NCI-H2196 treated with DMSO at 0.1 percent for 48 hours (cell line): ENCODE data around the gene PPP6R2.

ENCODE experiments used
- DNase-seq: peaks from one replicate; lab custom pipeline; 2025; ENCODE audit not compliant: unreplicated experiment; lab: John Stamatoyannopoulos, UW

The PPP6R2 gene

DNA sequence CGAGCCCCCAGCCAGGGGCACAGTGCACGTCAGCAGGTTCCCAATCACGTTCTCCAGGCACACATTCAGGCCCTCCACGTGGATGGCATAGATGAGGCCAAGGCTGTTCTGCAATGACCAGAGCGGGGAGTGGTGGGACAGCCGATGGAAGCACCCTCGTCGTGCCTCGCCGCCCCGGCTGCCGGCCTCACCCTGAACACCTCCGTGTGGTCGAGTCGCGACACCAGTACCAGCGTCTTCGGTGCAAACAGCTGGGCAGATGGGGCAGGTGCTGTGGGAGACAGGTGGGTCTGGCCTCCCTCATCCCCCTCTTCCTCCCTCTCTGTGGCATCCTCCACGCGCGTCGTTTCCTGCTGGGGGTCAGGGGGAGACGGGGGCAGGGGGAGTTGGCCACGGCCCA is 124.2 kb downstream of the PPP6R2 start:
- DNase-seq, result no peak

DNA sequence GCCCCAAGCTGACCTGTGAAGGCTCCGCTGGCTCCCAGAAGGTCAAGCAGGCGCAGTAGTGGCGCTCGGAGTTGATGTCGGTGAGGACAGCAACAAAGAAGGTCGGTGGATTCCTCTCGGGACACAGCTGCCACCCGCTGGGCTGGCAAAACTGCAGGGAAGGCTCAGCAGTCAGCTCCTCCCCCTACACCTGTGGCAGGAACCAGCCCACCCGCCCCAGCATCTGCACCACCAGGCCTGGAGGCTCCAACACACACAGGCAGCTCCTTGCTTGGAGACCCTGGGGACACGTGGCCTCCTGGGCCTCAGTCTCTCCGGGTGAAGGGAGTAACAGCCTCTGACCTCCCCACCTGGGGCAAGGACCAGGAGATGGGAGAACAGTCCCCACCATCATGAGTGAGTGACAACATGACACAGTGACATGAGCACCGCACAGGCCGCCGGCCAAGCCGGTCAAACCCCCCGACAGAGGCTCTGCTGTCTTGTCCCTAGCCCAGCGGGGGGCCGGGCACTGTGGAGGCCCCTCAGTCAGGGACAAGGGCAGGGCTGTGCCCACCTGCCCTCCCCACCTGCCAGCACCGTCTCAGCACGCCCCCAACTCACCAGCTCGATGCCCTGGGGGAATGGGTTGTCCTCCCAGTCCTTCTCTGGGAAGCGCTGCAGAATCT is 124.8 kb downstream of the PPP6R2 start:
- DNase-seq, result no peak

DNA sequence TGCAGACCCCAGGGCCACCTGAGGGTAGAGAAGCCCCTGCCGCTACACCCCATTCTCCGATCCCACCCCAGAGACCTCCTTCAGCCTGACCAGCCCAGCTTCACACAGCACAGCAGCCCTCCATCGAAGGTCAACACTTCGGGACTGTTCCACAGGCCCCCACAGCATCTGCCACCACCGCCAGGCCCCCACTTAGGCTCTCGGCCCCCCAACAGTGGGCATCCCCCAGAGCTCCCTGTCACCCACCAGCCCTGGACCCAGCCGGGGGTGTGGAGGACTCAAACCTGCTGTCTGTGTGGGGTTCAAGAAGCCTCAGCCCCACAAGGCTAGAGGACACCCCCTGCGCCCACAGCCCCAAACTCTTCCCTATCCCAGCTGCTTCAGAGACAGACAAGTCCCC is 125.5 kb downstream of the PPP6R2 start:
- DNase-seq, result no peak

DNA sequence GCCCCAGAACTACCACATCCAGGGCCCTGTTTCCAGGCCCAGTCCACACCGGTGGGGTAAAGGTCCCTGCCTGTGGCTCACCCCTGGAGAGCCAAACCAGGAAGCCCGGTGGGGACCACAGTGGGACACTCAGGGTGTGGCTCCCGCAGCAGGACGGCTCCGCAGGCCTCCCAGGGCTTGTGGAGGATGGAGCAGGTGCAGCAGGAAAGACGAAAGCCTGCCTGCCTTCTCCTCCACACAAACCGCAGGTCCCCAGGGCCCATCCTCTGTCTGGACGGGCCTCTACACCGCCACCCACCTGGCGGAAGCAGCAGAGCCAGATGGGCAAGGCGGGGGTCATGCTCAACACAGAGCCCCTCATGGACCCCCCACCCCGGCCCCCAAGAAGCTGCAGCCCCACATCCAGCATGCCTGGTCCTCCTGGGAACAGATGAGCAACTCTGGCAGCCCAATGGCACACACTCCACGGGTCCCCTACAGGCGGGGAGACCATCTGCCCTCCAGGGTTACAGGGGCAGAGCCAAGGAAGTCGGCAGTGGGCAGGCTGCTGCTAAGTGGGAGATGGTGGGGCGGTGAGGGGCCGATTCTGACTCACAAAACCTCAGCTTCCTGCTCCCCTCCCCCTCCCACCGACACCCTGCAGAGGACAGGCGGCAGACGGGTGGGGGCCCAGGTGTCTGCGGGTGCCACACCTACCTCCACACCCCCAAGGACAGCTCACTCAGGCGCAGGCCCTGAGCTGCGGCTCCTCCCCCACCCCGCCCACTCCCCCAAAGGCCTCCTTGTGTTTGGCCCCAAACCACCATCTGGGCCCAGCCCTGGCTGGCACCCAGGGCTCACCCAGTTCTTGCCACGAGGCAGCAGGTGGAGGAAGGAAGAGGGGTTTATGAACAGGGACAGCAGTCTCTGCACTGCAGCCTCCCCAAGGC is 126.5 kb downstream of the PPP6R2 start:
- peak; percentile 40 for DNase-seq

DNA sequence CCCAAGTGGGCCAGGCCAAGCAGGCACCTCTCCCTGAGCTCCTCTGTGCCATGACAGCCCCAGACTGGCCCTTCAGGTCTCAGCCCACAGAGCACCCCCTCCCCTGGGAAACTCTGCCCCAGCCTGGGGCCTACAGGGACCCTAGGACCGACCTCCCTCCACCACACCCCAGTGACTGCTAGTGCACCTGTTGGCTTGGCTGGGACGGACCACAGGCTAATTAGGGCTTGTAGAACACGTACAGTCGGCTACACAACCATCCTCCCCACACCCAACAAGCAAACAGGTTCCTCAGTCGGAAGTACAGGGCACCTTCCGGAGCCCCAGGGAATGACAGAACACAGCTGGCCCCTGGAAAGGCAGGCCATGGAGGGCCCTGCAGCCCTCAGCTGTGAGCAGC is 127.4 kb downstream of the PPP6R2 start:
- DNase-seq, result no peak

DNA sequence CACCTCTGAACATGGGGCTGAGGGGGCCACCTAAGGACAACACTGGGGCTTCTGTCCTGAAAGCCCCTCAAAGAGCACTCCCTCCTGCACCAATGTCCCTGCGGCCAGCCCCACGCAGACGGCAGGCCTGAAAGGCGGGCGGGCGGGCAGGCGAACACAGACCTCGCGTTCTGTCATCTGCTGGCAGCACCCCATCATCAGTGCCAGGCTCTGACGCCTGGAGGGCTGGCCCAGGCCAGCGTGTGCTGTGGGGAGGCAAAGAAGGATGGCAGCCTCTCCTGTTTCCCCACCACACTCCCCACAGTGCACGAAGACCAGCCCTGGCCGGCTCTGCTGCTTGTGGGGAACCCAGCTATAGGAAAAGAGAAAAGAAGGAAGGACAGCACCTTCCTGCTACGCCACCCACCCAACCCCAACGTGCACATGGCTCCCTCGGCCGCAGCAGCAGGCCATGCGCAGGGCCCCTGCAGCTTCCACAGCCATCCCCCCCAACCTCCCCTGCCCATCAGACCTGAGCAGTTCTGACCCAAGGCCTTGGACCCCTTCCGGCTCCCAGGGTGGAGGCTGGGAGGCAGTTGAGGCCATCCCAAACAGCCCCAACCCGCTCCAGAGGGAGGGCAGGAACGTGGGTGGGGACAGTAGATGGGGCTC is 128.2 kb downstream of the PPP6R2 start:
- DNase-seq, result no peak

DNA sequence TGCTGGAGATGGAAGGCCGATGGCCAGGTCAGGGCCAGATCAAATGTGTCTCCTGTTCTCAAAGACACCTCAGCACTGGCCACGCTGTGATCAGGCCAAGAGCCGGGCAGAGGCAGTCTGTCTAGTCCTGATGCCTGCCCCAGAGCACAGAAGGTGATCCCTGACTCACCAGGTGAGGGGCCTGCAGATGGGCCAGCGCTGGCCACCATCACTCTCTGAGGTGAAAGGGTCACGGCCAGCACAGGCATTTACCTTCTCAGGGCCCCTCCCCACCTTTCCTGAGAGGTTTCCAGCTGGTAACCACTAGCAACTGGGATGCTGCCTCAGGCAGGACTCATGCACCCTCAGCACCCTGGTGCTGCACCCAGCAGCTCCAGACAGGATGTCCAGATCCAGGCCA is 128.8 kb downstream of the PPP6R2 start:
- DNase-seq, result no peak

DNA sequence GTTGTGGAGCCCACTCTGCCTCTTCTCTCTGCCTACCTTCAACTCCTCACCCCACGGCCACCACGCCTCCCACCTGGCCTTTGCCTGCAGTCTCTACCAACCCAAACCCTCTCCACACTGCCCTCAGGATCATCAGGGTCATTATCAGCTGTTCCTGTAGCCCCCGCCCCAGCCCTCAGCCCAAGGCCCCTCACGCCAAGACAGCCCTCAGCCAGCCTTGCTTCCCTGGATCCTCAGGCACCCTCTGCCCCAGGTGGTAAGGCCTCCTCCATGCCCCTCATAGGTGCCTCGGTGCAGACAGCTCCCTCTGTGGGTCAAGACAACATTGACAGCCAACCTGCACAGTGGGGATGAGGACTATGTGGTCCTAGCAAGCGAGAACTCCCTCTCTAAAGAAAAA is 130.0 kb downstream of the PPP6R2 start:
- DNase-seq, result no peak

DNA sequence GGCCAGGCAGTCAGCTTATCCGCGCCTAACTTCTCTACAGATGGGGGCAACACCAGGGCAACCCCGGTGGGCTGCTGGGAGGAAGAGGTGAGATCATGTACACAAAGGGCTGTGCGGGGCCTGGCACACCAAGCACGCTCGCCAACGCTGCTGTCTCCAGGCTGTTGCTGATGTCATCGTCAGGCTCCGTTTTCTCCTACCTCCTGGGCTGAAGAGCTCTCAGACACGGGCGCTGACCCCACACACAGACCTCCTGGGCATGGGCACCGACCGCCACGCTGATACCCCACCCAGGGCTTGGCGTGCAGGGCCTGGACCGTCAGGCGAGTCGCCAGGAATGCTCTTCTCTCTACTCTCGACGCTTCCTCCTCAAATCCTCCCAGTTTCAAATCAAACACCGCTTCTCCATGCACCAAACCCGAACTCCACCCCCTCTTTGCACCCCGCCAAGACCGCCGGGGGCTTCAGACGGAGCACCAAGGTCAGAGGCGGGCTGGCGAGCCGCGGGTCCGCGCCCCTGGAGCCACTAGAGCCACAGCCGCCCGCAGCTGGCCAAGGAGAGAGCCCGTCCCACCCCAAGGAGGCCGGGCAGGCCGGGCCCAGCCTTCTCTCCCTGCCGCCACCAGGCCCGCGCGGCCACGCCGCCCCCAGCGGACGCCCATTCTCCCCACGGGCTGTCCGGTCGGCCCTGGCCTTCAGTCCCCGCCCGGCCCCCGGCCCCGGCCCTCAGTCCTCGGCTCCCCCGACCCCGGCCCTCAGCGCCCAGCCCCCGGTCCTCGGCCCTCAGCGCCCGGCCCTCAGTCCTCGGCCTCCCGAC is 130.9 kb downstream of the PPP6R2 start:
- no peak for DNase-seq

DNA sequence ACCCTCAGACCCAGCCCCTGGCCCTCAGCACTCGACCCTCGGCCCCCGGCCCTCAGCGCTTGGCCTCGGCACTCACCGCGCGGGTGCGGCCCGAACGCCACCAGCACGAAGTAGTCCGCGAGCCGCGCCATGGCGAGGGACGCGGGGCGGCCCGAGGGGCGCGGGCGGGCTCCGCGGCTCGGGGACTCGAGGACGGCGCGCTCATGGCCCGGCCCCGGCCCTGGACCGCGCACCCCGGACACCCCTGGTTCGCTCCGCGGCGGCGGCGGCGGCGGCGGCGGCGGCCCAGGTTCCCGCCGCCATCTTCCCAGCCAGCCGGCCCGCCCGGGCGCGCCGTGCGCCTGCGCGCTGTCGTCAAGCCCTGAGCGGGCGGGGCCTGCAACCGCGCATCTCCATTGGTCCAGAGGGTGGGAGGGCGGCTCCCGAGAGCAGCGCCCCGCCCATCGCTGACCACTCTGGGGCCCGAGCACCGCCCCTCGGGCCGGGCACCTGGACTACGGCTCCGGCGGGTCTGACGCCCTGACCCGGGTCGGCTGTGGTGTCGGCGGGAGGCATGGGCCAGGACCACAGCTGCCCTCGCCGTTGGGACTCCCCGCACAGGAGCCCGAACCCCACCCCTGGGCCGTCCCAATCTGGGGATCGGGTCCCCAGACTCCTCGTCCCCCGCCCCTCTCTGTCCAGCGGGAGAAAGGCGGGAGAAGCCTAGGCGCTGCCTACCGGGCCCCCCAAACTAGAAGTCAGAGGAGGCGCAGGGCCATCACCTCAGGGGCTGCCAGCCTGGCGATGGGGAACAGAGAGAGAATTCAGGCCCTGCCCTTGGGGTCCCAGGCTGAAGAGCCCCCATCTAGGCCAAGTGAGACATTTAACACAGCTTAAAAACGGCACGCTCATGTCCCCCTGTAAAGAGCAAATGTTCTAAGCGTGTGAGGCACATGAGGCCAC is 131.9 kb downstream of the PPP6R2 start, which contains the start of gene SBF1:
Gene SBF1, minus strand, starts transcription at position 326 of the 942 bp plus-strand sequence. Its CDS starts 195 bp downstream, at position 131.
- DNase-seq, result peak; percentile 66

DNA sequence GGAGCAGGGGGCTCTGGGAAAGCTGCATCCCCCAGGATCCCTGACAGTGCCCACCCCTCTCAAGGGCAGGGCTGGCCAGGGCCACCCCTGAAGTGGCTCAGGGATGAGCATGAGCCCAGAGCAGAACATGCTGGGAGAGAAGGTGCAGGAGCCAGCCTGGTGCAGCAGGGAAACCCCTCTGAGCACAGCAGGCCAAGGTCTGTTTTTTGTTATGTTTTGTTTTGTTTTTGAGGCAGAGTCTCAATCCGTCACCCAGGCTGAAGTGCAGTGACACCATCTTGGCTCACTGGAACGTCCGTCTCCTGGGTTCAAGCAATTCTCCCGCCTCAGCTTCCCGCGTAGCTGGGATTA is 132.5 kb downstream of the PPP6R2 start:
- DNase-seq, result no peak

DNA sequence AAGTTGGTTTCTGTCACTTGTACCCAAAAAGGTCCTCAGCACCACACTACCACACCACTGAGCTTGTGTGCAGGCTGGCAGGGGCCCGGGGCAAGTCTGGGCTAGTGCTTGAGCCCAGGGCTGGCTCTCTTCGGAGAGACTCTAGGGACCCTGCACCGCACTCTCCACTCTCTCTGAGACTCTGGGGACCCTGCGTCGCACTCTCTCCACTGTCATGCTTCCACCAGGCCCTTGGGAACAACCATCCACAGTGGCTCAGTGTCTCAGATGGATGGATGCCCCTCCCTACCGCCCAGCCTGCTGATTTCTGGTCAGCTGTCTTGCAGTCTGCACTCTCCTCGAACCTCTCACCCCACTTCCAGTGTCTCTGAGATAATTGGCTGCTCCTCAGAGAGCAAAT is 133.7 kb downstream of the PPP6R2 start:
- DNase-seq, result no peak

- DNase-seq, result no peak
These were observed 134.8 kb downstream of the PPP6R2 start for GRCh38 chr22:50477923-50478322.

GRCh38 chr22:50479721-50480120 is 136.6 kb downstream of the PPP6R2 start:
- DNase-seq, result no peak

GRCh38 chr22:50481045-50481439 is 137.9 kb downstream of the PPP6R2 start:
- DNase-seq, result no peak

DNA sequence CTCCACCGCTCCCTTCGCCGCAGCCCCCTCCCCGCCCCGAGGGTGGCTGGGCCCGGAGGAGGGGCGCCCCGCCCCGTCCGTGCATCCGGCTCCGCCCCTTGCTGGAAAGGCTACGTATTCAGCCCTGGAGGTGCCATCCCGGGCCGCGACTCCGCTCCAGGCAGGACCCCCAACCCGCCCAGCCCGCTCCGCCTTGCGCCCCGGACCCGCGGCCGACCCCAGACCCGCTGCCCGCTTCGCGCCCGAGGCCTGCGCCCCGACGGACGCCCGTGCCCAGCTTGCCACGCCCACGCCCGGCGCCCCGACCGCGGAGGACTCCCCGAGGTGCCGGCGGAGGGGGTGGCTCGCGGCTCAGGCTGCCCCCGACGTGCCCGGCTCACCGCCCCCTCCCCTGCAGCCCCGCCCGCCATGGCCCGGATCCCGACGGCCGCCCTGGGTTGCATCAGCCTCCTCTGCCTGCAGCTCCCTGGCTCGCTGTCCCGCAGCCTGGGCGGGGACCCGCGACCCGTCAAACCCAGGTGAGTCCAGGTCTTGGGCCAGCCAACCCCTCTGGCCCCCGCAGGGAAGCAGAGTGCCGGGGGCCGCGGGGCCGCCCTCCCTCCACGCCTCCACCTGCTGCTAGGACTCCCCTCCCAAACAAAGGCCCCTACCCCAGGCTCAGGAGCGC is 138.4 kb downstream of the PPP6R2 start, which contains the start of gene ADM2:
Gene ADM2, plus strand, starts transcription at position 104 of the 667 bp plus-strand sequence. Its CDS starts 305 bp downstream, at position 409.
- no peak for DNase-seq

DNA sequence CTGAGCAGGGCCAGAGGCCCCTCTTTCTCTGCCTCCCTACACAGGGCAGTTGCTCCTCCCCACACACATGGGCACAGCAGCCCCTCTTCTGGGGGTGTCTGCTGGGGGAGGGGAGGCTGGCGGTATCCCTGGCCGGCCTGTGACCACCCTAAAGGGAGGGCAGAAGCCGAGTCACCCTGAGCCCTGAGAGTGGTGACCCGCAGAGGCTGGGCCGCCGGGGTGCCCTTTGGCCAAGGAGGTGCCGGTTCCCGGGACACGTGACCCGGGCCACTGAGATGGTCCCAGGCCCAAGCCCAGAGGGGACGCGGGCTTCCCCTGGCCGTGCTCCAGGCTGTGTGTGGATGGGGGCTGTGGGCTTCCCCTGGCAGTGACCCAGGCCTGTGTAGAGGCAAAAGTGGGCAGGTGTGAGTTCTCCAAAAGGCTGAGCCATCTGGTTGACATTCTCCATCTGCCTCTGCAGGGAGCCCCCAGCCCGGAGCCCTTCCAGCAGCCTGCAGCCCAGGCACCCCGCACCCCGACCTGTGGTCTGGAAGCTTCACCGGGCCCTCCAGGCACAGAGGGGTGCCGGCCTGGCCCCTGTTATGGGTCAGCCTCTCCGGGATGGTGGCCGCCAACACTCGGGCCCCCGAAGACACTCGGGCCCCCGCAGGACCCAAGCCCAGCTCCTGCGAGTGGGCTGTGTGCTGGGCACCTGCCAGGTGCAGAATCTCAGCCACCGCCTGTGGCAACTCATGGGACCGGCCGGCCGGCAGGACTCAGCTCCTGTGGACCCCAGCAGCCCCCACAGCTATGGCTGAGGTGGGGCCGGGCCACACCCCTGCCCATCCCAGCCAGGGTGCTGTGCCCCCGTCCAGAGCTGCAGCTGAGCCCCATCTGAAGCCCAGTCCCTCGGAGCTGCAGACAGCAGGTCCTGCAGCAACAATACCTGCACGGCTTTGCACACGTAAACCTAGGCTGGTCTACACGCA is 139.3 kb downstream of the PPP6R2 start:
- no peak for DNase-seq

DNA sequence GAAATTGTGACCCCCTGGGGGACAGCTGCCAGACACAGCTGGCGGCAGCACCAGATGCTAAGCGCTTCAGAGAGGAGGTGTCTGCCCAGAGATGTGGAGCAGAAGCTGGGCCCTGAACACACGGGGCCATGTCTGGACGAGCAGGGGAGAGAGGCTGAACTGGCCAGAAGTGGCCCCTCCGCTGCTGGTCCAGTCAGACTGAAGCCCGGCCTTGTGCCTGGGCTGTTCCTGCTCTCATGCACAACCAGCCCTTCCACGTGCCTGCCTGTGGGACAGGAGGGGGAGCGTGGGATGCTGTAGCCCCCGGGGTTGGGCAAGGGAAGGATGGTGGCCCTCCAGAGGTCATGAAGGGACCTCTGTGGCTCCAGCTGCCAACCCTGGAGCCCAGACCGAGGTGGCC is 140.0 kb downstream of the PPP6R2 start:
- no peak for DNase-seq
